Activated CD4-positive, alpha-beta T cell treated with anti-CD3 and anti-CD28 coated beads, Interleukin-10, Interleukin-2, amounts not matched to agents 100 ng/mL and 50 ng/mL, durations not matched to agents 16 hours and 8 hours (primary cell): ENCODE measurements around the gene SLC45A1.

ENCODE experiments used
- DNase-seq: peaks from one replicate; pipeline ENCODE4 v3.0.0-alpha.2; 2020

SLC45A1 gene

DNA sequence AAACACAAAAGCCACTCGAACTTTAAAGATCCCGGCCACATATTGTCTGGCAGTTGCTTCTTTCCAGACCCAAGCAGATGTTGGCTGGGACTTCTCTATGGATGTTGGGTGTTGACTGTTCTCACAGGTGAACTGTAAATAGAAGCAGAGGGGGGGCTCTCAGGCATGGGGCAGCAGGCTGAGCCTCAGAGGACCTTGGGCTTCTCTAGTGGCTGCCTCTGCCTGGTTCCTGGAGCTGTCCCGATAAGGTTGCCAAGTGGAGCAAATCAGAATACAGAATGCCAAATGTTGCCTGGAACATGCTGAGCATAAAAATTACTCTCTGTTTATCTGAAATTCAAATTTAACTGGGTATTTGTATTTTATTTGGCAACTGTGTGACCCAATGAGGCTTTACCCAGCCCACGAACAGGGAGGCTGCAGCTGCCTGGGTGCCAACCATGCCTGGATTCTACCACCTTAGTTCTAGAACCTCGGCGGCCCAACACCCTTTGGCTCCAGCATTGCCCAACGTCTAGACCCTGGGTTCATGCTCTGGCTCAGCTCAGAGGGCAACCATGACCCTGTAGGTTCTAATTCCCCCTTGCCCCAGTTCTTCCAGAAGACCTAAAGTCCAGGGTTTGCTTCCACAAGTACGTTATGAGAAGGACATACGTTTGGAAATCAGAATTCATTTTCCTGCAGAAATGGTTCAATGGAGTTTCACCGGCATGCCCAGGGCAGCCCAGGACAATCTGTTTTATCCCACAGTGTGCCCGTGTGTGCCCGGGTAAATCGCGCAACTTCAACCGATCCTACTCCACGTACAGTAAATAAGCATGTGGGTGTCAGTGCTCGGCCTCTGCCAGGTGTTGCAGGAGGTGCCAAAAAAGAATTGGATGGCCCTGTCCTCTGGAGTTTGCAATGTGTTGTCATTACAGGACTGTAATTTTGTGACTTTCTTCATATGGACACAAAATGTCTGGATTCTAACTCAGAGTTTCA lies 5.4 kb upstream of the SLC45A1 start:
- no peak for DNase-seq

DNA sequence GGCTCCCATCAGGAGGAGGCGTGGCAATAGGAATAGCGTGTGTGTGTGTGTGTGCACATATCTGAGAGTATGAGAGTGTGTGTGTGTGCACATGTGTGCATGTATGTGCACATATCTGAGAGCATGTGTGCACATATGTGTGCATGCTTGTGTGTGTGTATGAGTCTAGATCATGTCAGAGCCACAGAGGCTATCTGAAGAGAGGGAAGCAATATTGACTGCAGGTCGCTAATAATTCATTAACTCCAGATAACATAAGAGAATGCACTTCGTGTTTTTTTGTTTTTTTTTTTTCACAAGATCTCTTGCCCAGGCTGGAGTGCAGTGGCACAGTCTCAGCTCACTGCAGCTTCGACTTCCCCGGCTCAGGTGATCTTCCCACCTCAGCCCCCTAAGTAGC lies 4.7 kb upstream of the SLC45A1 start:
- DNase-seq = no peak

DNA sequence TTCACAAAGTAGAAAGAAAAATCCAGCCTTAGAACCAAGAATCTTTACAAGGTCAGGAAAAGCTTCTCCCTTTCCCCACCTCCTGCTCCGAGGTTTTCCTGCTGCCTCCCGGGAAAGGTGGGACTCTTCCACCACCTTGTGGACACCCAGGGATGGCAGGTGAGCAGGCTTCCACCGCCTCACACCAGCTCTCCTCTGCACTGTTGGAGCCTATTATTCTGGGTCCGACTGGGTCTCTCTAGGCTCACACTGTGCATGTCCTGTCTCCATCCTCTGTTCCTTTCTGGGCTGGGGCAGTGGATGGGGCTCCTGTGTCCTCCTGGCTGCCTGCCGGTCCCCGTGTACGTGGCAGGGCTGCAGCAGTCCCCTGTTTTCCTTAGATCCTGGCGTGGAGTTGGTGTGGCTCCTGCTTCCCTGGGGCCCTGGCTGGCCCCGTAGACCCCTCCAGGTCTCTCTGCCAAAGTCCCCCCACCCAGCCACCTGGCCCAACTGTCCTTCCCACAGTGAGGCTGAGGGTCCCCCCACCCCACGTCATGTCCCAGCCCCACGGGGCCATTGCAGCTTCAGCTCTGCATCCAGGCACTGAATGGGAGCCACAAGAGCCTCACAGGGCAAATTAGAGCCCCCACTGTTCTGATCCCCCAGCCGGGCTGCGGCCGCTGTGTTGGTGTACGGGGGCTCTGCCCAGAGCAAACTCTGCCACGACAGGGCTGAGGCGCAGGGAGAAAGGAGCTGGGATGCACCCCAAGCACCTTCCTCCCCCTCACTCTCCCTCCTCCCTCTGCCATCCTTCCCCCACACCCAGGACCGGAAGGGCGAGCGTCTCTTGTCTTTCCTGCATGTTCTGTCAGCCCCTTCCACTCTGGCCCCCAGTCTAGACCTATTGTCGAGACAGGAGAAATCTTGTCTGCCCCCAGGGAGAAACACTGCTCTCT lies 3.3 kb upstream of the SLC45A1 start:
- DNase-seq = peak; percentile 50

DNA sequence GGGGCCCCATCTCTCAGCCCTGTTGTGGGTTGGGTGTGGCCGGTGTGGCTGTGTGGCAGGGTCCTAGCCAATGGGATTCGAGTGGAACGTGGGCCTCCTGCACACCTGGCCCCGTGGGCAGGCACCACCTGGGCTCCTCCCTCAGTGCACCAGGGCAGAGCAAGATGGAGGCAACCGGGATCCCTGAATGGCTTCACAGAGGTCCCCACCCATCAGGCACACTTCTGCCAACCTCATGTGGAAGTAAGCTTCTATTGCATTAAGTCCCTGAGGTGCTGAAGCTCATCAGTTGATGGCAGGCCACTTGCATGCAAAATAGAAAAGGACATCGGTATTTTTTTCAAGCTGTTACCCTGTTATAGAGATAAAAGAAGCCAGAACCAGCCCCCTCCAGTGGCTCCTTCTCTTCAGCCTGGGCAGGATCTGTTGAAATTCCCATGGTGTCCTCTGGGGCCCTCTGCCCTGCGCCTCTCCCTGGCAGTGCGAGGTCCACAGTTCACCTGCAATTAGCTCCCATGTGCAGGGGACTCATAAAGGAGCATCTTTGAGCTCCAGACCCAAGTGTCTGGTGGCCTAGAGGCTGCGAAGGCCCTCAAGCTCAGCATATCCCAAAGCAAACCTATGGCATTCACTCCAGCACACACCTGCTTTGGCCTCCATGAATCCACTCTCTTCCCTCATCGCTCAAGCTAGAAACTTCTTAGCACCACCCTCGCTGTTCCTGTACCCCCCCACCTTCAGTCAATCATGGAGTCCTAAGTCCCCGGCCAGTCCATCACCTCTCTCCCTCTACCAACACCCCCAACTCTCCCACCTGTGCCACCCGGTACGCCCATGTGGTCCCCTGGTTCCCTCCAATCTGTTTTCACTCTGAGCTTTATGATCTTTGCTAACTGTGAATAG lies 2.1 kb upstream of the SLC45A1 start:
- no peak for DNase-seq

DNA sequence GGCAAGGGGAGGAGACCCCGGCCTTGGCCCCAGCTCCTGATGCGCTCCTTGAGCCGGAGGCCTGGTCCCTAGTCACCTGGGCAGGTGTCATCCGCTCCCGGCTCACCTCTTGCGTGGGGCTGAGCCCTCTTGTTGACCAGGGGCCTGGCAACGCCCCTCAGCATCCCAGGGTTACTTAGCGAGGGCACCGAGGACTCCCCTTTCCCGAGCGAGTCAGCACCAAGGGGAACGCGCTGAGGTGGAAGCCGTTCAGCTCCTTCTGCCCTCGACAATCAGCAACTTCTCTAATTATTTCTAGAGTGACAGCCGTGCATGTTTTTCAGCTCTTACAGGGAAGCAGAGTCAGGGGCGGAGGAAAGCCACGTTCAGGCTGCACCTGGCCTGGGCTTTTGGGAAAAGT lies 522 bp downstream of the SLC45A1 start:
- no peak for DNase-seq

DNA sequence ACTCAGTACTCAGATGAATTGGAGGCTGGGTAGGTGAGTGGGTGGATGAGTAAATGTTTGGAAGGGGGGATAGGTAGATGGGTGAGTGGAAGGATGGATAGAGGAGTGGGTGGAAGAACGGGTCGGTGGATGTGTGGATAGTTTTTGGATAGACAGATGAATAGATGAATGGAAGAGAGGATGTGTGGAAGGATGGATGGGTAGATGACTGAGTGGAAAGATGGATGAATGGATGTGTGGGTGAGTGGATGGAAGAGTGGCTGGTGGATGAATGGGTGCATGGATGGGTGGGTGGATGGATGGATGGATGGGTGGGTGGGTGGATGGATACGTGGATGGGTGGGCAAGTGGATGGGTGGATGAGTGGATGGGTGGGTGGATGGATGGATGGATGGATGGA lies 3.7 kb downstream of the SLC45A1 start:
- no peak for DNase-seq

DNA sequence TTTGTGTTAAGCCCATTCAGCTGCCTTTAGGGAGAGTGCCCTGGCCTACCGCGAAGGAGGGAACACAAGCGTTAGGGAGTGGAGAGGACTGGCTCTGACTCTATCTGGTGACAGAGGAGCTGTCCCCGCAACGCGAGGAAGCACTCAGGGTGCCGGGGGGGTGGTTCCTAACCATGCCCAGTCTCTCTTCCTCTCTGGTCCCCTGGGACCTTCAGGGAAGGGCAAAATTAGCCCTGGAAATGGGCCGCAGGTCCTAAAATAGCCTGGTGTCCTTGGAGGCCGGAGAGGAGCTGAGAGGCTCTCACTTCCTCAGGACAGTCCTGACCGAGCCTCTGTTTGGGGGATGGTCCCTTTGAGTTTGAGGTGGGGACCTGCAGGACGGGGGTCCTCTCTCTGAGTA lies 5.8 kb downstream of the SLC45A1 start:
- no peak for DNase-seq

DNA sequence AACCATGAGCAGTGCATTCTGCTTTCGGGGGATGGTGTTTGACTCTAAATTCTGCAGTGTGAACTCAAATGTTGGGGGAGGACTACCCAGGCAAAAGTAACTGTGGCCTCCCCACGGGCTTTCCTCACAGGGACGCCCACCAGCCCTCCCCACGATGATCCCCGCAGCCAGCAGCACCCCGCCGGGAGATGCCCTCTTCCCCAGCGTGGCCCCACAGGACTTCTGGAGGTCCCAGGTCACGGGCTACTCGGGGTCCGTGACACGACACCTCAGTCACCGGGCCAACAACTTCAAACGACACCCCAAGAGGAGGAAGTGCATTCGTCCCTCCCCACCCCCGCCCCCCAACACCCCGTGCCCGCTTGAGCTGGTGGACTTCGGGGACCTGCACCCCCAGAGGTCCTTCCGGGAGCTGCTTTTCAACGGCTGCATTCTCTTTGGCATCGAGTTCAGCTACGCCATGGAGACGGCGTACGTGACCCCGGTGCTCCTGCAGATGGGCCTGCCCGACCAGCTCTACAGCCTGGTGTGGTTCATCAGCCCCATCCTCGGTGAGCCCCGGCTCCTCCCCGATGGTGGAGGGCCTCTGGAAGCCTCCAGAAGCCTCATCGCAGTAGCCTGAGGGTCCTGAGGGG lies 6.4 kb downstream of the SLC45A1 start:
- DNase-seq = no peak

DNA sequence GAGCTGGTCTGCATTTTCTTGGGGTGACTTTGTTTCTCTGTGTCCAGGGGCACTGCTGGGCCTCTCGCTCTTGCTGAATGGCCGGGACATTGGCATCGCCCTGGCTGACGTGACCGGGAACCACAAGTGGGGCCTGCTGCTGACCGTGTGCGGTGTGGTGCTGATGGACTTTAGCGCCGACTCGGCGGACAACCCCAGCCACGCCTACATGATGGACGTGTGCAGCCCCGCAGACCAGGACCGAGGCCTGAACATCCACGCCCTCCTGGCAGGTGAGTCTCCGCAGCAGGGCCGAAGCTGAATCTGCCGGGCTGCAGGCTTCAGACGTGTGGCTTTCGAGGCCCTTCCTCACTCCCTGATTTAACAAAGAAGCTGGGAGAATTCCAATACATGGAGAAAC lies 7.9 kb downstream of the SLC45A1 start:
- no peak for DNase-seq

DNA sequence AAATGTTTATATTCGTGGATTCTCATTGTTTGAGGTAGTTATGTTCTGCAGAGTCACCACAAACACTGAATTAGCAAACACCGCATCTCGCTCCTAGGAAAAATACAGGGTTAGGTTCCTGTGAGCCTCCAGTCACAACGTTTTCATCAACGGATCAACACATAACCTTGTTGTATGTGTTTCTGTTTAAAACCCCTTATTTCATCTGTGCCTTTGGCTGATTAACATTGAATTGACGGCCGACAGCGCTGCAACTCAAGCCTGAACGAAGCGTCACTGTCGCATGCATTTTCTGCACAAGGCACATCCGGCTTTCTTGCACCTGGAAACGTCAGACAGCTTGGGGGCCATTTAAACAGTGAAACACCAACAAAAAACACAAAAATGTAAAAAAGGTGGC lies 8.4 kb downstream of the SLC45A1 start:
- no peak for DNase-seq

DNA sequence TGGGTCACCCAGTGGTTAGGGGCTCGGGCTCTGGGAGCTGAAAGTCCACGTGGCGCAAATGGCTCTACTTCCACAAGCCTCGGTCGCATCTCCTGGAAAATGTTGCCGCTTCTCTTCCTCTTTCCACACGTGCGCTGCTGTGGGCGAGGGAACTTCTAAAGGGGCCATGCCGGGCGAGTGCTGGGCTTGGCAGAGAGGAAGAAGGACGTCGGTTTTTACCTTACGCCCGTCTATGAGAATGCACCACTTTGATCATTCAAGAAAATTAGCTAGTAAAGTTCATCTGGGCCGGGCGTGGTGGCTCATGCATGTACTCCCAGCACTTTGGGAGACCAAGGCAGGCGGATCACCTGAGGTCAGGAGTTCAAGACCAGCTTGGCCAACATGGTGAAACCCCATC lies 10.4 kb downstream of the SLC45A1 start:
- DNase-seq = no peak

DNA sequence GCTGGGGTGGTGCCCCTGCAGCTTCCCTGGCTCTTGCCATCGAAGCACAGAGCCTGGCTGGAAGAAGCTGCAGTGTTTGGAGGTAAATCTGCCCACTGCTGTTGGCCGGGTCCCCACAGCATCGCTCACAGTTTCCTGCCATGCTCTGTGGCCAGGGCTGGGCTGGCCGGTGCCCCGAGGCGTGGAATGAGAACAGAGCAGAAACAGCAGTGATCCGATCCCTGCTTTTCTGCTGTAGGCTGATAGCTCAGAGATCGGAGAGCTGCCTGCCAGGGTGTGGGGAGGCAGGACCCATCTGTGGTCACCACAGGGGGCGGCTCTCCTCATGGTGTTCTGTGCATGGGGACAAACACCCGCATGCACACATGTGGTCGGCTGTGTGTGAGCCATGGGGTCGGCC lies 11.5 kb downstream of the SLC45A1 start:
- no peak for DNase-seq

DNA sequence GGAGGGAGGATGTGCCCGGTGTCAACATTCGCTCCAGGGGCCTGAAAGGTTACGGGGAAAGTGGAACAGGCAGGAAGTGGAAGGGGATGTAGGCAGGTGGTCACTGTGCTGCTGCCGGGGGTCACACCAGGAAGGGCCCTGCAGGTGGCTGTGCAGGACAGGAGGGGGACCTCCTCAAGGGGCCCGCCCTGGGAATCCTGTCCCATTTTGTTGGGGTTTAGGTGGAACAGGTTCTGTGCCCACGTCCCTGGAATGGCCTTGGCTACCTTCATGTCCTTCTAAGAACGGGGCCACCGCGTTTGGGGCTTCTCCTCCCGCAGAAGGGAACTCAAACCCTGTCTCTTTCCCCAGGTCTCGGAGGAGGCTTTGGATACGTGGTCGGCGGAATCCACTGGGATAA lies 11.9 kb downstream of the SLC45A1 start:
- no peak for DNase-seq

DNA sequence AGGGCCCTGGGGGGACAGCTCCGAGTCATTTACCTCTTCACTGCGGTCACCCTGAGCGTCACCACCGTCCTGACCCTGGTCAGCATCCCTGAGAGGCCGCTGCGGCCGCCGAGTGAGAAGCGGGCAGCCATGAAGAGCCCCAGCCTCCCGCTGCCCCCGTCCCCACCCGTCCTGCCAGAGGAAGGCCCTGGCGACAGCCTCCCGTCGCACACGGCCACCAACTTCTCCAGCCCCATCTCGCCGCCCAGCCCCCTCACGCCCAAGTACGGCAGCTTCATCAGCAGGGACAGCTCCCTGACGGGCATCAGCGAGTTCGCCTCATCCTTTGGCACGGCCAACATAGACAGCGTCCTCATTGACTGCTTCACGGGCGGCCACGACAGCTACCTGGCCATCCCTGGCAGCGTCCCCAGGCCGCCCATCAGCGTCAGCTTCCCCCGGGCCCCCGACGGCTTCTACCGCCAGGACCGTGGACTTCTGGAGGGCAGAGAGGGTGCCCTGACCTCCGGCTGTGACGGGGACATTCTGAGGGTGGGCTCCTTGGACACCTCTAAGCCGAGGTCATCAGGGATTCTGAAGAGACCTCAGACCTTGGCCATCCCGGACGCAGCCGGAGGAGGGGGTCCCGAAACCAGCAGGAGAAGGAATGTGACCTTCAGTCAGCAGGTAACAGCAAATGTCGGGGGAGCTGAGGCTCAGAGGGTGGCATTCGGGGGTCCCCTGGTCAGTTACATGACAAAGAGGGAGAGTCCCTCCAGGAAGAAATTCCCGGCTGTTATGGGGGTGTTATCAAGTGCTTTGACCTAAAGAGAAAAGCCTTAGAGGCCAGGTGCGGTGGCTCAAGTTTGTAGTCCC lies 12.6 kb downstream of the SLC45A1 start:
- no peak for DNase-seq

DNA sequence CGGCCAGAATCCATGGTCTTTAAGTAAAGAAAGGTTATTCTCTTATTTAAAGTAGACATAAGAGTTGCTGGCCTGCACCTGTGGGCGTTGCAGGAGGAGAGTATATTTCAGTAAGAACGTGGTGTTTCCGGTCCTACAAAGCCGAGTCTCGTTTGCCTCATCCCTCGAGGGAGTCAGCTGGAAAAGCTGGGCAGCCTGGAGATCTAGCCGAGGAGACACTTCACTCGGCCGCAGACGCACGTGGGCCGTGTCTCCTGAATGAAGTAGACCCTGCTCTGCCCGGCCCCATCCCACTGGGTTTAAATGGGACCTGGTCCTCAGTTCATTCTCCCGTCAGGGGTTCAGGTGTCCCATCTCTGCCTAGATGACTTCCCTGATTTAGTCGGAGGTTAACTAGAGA lies 14.9 kb downstream of the SLC45A1 start:
- no peak for DNase-seq

DNA sequence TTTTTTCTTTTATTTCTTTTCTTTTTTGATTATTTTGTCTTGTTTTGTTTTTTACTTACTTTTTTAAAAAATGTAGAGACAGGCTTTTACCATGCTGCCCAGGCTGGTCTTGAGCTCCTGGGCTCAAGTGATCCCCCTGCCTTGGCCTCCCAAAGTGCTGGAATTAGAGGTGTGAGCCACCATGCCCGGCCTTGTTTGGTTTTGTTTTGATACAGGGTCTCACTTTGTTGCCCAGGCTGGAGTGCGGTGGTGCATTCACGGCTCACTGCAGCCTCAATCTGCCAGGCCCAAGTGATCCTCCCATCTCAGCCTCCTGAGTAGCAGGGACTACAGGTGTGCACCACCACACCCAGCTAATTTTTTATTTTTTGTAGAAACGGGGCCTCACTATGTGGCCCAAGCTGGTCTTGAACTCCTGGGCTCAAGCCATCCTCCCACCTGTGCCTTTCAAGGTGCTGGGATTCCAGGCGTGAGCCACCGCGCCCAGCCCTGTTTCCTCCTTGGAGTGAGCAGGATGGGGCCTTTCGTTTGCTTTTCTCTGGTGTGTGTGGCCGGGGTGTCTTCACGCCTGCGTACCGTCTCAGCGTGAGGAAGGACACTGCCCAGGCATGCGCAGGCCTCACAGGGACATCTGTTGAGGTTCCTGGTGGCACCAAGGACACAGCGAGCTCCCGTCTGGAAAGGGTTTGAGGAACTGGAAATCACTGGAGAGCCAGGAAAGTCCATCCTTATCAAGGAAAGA lies 15.5 kb downstream of the SLC45A1 start:
- no peak for DNase-seq

DNA sequence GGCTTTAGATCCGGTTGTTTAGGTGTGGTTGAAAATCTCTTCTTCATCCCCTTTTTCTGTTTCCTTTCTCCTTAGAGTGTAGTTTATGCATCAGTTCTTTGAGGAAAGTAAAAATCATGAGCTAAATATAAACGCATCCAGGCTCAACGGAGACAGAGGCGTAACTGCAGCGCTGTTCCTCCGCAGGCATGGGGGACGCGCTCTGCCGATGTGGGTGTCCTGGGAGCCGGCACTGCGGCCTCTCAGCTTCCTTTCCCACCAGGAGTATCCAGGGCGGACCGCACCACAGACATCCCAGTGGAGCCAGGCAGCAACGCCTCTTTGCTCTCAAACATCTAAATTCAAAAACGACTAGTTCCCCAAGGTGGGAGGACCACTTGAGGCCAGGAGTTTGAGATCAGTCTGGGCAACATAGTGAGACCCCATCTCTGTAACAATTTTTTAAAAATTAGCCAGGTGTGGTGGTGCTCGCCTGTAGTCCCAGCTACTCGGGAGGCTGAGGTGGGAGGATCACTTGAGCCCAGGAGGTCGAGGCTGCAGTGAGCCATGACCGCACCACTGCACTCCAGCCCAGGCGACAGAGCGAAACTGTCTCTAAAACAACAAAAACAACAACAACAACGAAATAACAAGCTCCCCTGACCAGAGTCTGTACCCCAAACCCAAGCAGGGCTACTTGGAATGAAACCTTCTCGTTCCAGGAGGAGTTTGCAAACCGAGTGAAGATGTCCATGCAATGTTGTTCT lies 16.4 kb downstream of the SLC45A1 start:
- DNase-seq = no peak

DNA sequence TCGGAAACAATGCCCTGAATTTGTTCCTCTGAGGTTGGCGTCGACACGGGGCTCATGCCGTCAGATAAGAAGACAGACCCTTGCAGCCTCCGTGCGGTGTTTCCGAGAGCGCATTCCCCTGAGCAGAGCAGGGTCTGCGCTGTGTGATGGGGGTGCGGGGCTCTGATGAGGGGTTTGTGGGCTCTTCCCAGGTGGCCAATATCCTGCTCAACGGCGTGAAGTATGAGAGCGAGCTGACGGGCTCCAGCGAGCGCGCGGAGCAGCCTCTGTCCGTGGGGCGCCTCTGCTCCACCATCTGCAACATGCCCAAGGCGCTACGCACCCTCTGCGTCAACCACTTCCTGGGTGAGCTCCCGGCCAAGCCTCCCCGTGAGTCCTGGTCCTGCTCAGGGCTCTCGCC lies 17.3 kb downstream of the SLC45A1 start:
- no peak for DNase-seq

DNA sequence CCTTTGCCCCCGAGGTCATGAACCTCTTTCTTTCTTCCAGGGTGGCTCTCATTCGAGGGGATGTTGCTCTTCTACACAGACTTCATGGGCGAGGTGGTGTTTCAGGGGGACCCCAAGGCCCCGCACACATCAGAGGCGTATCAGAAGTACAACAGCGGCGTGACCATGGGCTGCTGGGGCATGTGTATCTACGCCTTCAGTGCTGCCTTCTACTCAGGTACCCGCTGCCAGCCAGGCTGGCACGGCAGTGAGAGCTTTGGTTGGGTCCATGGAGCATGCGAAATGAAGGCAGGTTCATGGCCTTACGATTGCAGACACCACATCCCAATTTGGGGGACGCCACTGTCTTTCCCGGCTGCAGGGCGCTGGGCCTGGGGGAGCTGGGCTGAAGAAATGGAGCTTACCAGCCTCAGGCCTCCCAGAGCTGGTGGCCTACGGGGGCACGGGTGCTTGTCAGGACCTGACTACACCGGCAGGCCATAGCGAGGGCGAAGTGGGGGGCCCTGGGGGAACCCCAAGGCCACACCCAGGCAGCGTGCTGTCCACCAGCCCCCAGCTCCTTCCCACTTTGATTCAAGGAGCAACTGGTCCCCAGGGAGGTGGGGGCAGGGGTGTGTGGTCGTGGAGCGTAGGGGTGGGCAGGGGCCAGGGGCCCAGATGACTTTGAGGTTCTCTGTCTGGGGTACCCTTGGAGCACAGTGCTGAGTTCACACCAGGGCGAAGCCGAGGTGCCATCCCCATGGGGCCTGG lies 20.0 kb downstream of the SLC45A1 start:
- DNase-seq = no peak
